ENCODE measurements around the gene OPCML. TPM values are rescaled to one million over a fixed set of nuclear protein-coding genes. Genes with fewer than 3 reads are reported as not detected.

OPCML gene
- polyA plus RNA-seq, 5 donors: 0.76 to 4.7 (median 1.5) TPM

DNA sequence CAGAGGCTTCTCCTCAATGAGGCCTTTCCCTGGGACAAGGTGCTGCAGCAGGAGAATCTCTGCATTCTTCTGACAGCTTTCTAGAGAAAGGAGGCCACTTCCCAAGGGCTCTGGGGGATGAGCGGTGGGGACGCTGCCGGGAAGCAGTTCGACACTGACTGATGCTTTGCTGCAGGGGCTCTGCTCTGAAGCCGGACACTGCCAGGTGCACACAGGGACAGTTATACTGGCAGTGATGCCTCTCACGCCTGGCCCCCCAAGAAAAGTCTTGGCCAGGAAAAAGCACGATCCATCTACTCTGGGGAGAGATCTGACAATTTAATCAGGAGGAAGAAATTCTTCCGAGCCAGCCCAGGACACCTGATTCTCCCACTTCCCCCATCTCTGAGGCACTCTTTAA lies 456.9 kb downstream of the OPCML start:
- DNase-seq: no peak

DNA sequence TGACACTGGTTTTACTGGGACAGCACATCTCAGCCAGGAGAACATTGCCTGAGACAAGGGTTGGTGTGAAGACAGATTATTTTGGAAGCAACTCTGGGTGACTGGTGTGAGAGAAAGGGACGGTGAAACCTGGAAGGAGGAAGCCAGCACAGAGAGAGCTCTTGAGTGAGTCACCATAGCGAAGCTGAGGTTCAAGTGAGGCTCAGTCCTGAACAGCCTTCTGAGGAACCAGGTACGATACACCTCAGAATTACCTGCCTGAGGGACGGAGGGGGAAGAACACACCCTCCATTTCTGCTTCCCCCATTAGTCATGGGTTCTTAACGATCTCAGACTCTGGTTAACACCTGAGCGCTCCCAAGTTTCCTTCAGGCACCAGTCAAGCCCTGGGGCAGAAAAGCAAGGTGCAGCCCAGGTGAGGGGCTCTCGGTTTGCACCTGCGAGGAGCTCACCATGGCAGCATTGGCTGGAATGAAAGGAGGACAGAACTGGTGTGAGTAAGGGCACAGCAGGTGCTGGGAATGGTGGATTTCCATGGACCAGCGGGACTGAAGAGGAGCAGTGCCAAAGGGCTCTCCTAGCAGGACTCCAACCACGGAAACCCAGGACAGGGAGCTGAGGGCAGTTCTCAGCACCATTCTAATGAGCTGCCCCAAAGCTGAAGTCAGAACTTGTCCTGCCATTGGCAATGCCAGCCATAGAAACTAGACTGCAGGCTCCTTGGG lies 459.3 kb downstream of the OPCML start:
- DNase-seq: no peak

DNA sequence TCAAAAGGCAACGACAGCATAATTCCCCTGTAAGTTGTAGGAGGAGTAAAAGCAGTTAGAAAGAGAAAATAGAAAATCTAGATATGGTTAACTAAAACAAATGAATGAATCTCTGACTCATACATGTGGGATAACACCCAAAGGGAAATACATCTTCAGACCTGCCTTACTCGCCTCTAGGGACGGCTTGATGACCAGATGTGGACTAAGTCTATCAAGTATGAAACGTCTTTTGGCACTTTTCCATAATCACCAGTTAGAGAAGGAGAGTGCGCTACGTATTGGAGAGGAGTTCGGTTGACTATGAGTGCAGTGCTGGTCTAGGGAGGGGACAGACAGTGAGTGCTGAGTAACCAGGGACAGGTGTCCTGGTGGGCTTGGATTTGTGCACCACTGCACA lies 459.9 kb downstream of the OPCML start:
- DNase-seq: no peak

DNA sequence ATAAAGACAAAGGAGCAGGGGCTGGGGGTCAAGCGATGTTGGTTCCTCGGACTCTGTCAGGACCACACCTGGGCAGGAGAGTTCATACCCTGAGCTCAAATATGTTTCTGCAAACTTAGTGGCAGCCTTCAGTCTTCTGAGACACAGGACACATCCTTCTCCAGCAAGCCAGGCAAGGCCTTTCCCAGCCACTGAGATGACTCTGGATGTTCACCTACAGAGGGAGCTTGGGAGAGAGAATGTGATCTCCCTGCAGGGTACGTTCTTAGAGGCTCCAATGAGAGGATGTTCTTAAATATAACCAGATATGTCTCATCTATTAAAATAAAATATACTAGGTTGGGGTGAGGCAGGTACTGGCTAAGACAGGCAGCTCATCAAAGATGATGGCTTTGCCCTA lies 461.5 kb downstream of the OPCML start:
- DNase-seq: no peak

DNA sequence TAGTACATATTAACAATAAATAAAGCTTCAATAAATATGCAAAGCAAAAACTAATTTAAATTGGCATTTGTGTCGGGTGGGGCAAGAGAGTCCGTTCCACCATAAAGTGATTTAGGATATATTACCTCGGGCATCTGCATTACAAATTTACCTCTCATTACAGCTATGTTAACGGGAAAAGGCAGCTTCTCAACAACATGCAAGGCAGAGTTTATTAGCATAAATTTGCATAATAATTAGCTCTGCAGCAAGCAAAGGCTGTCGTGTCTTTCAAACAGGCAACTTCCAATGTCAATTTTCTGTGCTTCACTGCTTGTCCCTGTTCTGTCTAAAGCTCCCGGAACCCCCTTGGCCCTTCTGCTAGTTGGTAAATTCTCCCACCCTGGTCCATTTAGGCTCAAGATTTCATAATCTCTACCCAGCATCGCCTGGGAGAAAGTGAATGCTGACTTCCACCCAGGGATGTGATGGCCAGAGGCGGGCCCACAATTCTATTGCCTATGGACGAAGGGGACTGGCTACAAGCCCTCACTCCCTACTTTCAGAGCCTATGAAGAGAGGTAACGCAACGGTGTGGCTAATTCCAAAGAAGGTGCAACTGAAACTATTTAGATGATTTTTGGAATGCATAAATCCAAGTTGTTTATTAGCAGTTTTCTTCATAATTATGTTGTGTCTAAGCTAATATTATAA lies 462.1 kb downstream of the OPCML start:
- DNase-seq: no peak

DNA sequence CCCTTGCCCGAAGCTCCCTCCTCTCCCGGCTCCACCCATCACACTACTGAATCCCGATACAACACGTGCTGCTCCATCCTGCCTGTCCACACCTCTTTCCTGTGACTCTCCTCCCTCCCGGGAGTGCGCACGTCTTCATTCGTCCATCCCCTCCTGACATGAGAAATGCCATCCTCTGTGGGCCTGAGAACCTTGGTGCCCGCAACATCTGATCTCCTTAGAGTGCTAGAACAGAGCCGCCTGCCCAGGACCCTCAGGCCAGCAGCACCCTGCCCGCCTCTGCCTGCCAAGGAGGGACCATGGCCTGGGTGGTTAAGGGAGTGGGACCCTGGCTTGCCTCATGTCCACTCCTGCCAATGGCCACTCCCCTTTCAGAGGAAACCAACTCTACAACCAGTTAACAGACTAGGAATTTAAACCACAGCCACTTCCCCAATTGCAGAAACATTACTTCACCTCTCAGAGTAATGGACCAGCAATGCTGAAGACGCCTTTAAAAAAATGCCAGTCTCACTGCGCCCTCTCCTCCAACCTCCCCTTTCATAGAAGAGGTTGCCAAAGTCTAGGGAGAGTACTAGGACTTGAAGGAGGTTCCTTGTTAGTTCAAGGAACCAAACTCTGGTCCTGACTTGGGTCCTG lies 466.3 kb downstream of the OPCML start:
- DNase-seq: no peak

DNA sequence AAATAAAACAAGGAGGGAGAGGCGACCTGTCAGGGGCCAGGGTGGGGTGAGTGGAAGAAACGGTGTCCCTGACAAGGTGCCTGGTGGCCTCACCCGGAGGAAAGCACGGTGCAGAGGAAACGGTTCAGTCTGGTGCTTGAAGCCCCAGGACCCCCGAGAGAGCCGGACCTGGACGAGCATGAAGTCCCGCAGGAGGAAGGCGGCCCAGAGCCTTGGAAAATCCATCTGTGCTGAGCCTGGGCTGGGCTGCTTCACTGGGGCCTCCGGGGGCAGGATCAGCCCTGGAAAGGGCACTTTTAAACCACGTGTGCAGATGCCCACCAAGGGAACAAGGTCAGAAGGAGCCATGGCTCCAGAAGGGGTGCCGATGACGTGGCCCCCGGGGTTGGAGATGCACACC lies 467.3 kb downstream of the OPCML start:
- no peak for DNase-seq

DNA sequence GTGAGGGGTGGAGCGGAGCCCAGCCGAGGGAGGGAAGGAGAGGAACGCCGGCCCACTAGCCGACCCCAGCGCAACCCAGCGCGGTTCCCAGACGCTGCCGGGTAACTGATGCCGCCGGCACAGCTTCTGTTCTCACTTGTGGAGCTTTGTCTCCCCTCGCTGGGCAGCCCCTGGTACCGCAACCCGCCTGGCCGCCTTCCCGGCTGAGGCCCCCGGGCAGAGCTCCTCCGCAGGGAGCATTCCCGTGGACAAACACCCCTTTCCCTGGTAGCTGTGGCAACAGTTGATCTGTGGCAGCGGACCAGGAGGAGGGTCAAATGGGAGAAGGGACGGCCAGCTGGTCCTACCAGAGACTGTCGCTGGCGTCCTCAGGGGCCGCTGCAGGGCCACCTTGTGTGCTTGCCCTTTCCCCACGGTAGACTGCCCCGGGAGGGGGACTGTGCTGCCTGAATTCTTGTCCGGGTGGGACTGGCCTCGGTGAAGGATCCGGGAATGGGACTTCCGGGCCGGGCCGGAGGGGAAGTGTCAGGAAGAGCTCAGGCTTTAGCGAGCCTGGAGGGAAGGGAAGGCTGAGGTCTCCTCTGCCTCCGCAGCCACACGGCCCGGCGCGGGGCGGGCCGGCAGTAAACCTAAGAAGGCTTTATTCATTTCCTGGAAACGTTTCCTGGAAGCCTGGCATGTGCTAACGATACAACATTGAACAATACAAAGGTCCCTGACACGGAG lies 468.0 kb downstream of the OPCML start:
- DNase-seq: peak; percentile 80 to 84

DNA sequence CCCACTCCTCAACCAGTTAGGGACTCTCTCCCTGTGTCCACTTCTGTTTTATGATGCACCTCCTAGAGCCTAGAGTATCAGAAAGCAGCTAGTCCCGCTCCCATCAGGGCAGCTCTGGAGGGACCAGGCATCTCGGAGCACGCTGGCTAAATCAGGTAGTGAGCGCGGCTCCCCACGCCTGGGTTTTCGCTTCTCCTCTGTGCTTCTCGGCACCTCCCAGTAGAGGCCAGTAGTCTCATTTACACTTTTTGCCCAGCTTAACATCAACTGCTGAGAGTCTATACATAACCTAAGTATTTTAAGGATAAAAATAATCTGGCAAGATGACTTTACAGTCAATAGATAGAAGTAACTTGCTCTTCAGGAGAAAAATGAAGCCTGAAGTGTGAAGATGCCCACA lies 473.8 kb downstream of the OPCML start:
- no peak for DNase-seq

DNA sequence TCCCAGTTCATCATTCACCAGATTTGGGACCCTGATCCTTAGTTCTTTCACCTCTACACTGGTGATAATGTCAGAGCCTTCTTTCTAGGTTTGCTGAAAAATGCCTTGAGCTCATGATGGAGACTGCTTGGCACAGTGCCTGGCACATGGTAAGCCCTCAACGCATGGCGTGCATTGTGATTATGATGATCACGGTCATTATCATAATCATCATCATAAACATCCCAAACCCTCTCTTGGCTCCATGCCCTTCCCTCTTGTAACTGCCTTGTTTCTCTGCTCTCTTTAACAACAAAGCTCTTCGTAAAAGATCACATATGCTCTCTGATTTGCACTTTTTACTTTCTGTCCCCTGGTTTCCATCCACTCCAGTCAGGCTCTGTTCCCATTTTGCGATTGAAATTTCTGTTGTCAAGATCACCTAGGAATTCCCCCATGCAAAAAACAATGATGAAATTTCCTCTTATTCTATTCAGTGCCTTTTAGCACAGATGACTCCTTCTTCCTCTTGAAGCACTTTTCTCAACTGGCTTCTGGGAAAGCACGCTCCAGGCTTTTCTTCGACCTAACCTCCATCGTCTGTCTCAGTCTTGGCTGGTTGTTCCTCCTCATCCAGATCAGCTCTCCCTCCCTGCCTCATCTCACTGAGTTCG lies 479.1 kb downstream of the OPCML start:
- DNase-seq: no peak

DNA sequence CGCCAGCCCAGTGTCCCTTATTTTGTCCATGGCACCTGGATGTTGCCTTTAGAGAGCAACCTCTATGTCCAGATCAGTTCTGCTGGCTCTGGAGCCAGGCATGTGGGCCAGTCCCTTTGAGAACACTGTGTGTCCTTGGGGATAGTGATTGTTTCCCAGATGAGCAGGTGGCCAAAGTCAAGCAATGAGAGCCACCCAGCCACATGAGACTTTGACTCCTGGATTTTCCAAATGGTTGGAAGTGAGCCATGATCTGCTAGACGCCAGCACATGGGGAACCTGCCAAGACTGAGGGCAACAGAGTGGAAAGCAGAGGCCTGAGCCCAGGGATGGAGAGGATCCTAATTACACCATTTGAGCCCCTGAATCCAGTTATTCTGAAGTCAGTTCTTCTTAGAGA lies 479.8 kb downstream of the OPCML start:
- DNase-seq: no peak

DNA sequence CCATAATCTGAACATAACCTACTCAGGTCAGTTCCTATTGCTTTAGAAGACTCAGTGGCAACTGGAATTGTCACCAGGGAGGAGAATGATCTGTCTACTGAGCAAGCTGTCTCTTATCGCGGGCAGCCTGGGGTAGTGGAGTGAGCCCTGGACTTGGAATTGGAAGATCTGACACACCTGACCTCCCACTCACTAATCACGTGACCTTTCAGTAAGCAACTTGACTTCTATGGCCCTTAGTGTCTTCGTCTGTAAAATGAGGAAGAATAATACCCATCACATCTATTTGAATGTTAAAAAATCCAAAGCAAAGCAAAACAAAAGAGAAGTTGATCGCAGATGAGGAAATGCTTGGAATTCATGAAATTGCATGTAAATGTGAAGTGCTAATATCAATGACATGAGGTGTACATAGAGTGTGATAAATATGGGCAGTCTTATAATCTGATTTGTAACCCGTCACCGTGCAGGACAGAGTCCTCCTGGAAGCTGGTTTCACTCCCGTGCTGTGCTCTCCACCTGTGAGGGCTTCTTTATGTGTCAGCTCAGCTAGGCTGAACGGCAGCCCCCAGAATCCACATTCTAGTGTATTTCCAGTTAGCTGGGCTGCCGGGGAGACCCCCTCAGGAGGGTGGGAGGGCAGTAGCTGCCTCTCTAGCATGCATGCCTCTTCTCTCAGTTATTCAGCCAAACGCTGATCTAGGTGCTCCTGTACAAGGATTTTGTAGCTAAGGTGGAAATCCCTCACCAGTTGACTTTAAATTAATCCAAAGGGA lies 482.9 kb downstream of the OPCML start:
- no peak for DNase-seq

DNA sequence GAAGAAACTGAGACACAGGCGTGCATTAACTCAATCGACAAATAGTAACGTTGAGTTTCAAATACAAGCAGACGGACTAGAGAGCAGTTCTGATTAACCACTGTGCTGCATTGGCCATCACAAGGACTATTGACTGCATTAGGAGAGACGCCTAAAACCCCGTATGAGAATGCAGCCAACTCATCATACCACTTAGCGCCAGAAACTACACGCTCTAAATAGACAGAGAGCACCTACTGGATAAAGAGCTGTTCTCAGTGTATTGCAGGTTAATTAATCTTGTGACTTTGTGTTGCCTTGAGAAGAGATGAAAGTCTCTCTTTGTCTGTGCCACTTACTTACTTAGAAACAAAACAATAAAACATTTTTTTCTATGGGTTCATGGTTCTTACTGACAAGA lies 484.0 kb downstream of the OPCML start:
- no peak for DNase-seq

DNA sequence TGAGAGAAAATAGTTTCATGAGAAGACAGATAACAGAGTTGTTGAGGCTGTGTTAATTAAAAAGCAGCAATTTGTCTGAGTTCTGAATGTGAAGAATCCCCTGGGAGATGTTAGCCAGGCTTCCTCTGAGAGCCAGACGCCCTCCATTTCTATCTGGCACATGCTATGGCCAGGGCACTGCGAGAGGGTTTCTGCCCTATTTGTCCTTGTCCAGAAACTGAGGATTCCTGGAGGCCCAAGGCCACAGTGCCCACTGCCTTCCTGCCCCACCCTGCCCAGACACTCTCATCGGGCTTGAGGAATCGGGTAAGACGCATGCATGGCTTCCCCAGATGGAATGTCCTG lies 484.6 kb downstream of the OPCML start:
- no peak for DNase-seq

DNA sequence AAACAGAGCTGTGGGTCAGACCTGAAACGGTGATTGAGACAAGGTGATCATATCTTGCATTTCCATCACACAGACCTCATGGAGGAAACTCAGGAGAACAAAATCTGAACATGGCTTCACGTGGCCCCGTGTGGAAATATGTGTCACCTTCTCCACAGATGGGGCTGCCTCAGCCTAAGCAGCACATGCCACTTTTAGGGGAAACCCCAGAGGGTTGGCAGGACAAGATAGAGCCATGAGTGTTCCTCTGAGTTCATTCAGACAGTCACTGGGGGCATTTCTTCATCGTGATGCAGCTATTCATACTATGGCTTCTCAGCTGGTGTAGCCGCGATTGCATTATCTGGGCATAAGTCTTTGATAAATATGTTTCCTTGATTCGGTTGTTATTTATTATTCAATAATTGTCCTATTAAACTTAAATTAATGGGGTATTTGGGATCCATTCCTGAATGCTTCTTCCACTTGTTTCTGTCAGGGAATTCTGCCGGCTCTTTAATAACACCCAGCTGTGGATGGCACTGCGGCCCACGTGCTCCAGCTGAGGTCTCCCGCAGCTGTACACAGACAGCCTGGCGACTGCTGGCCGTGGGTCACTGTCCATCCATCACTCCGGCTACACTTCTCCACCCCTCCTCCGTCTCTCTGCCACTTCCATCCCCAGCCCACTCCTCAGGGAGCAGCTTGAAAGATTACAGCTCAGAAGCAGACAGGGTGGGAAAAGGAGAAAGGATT lies 485.1 kb downstream of the OPCML start:
- no peak for DNase-seq

DNA sequence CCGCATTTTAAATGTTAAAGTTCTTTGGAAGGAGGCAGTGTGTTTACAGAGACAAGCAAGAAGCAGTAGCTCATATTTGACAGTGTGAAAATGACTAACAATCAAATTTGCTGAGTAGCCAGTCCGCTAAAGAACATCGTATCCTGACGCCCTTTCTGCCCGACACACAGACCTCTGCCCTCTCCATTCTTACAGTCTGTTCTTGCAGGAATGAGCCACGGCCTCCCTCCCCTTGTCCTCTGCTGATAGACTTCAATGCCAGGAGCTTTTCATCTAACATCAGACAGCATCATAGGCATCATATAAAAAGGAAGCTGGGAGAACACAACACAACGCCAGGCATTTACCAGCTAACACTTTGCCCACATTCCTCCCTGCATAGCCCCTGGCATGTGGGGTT lies 486.0 kb downstream of the OPCML start:
- DNase-seq: no peak

DNA sequence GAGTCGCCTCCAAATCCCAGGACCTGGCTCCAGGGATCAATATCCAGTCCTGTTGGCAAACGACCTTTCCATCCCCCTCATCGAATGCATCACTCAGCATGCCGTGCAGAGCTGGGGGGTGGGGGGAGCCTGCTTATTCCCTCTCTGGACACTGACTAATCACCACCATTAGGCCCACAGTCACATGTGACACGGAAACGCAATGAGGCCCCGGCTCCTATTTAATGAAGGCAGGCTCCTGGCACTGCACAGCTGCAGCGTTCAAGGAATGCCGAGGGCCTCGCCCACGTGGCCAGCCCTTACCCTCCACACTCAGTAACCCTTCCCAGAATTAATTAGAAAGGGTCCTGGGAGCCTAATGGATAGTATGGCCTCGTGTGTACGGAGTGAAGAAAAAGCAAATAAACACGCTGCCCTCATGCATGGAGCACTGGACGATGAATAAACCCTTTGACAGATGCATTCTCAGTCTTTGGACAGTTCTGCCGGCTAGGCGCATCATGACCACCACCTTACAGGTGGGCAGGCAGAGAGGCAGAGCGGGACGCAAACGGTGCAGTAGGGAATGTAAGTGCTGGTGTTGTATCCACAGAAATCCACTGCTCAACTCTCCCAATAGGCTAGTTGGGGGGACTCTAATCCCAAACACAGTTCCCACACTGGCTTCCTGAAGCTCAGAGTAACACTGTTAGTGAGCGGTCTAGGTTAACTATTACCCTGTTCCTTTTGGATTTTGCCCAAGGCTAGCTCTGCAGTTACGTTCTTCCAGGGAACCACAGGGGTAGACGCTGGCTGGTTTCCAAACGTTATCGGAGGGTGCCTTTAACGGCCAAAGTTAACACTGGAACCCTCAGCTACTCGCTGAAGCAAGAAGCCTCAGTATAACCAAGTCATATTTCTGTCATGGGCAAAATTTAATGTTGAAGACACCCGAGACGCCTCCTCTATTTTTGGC lies 490.1 kb downstream of the OPCML start:
- no peak for DNase-seq

DNA sequence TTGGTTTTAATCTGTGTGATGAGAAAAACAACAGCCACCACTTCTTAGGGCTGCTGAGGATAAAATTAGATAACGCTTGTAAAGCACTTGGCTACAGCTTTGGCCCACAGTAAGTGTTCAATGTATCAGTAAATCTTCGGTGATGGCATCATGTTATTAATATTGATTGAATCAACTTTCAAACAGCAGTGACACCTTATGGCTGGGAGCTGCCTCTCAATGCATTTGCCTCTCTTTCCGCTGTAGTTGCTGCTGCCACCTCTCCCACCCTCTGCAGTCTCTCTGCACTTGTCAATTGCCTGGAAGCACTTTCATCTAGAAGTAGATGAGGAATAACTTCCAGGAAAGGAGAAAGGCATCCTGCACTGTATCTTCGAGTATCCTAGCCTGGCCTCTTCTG lies 491.1 kb downstream of the OPCML start:
- DNase-seq: no peak

DNA sequence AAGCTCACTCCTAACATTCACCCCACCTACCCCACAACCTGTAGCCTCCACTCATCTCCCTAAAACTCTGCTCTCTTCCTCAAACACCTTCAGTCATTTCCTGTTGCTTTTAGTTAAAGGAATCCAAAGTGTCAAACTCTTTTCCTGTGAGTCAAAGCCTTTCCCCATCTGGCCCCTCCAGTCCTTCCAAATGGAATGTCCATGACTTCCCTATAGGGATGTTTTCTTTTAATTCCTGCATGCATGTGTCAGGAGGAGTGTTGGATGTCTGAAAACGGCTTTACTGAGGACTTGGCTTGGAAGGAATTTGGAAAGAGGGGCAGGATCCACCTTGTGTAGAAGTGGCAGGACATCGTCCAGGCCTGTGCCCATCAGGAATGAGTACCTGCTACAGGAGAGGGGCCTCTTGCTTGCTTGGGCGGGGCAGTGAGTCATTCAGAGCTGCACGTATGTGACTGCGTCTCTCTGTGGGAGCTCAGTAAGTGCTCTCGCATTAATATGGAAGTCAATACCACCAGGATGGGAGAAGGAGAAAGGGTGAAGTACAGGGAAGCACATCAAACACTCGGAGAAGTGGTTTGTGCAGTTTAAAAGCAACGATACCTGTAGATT lies 491.9 kb downstream of the OPCML start:
- no peak for DNase-seq

Measured in right lung (tissue), 5 donors.